Measurements from ENCODE around the gene RNF150. TPM values are rescaled to one million over a fixed set of nuclear protein-coding genes. Genes with fewer than 3 reads are reported as not detected.

Gene RNF150
- total and polyA plus RNA-seq, 9 donors = 7.6 to 43.2 (median 31.2) TPM

- no peak for TF ChIP-seq EP300 (IDR thresholded peaks at IDR 0.05)
- TF ChIP-seq CTCF (IDR thresholded peaks at IDR 0.05) = no peak
- no peak for TF ChIP-seq POLR2A (IDR thresholded peaks at IDR 0.05)
- Histone ChIP-seq H3K9me3 (no peaks in the 10 kb centered on the region), H3K36me3 (no peaks in the 10 kb centered on the region), H3K27me3 (no peaks in the 10 kb centered on the region), H3K27ac (no peak overlapping the region), H3K4me1 (ENCODE audit: insufficient read depth) (peaks cover under 1% of the 10 kb centered on the region), H3K4me3 (no peak overlapping the region)
- DNase-seq = no peak
- intact Hi-C loops (cut with DNase I) = no loop called here
- WGBS, 3 donors = 47 to 51% (median 50%) methylated on average over 3 of the region's 3 CpGs
Measured at GRCh38 chr4:140928880-140929279, 204.4 kb downstream of the RNF150 start.

- WGBS, 3 donors = 77 to 86% (median 82%) methylated on average over 2 of the region's 2 CpGs
- no peak for TF ChIP-seq EP300 (IDR thresholded peaks at IDR 0.05)
- no peak for TF ChIP-seq POLR2A (IDR thresholded peaks at IDR 0.05)
- TF ChIP-seq CTCF (IDR thresholded peaks at IDR 0.05) = no peak
- Histone ChIP-seq H3K4me3 (no peak overlapping the region), H3K9me3 (no peaks in the 10 kb centered on the region), H3K36me3 (no peaks in the 10 kb centered on the region), H3K27me3 (no peaks in the 10 kb centered on the region), H3K4me1 (ENCODE audit: insufficient read depth) (no peaks in the 10 kb centered on the region), H3K27ac (no peak overlapping the region)
- intact Hi-C loops (cut with DNase I) = no loop called here
- no peak for DNase-seq
Measured at GRCh38 chr4:140926672-140927071, 206.6 kb downstream of the RNF150 start.

- H3K27me3 ChIP-seq = no peaks in the 10 kb centered on the region
Measured at GRCh38 chr4:140925417-140925816, 207.9 kb downstream of the RNF150 start.

GRCh38 chr4:140924761-140925392 is 208.4 kb downstream of the RNF150 start:
- no peak for DNase-seq
- intact Hi-C loops (cut with DNase I) = no loop called here
- H3K27me3 ChIP-seq = no peaks in the 10 kb centered on the region
- no peaks in the 10 kb centered on the region for H3K9me3 ChIP-seq
- H3K4me3 ChIP-seq = no peak overlapping the region
- 45 to 49% (median 47%) methylated on average over 3 of the region's 3 CpGs for WGBS, 3 donors
- no peaks in the 10 kb centered on the region for H3K4me1 ChIP-seq (ENCODE audit: insufficient read depth)
- TF ChIP-seq POLR2A (IDR thresholded peaks at IDR 0.05) = no peak
- TF ChIP-seq CTCF (IDR thresholded peaks at IDR 0.05) = no peak
- no peak for TF ChIP-seq EP300 (IDR thresholded peaks at IDR 0.05)
- H3K27ac ChIP-seq = no peak overlapping the region
- no peaks in the 10 kb centered on the region for H3K36me3 ChIP-seq

More at GRCh38 chr4:140925417-140925816, 207.9 kb downstream of the RNF150 start:
- Histone ChIP-seq H3K27ac (no peak overlapping the region), H3K36me3 (no peaks in the 10 kb centered on the region), H3K9me3 (no peaks in the 10 kb centered on the region), H3K4me1 (ENCODE audit: insufficient read depth) (no peaks in the 10 kb centered on the region), H3K4me3 (no peak overlapping the region)
- intact Hi-C loops (cut with DNase I) = no loop called here
- DNase-seq = no peak
- TF ChIP-seq EP300 (IDR thresholded peaks at IDR 0.05) = no peak
- TF ChIP-seq CTCF (IDR thresholded peaks at IDR 0.05) = no peak
- no peak for TF ChIP-seq POLR2A (IDR thresholded peaks at IDR 0.05)
- WGBS, 3 donors = 58 to 77% (median 75%) methylated on average over 6 of the region's 6 CpGs
